Keratinocyte (primary cell): Measurements from ENCODE around the gene SLC17A5.

ENCODE experiments used
- EZH2 ChIP-seq: IDR thresholded peaks from one replicate; pipeline ENCODE4 v1.6.1; 2012; ENCODE audit warnings: inconsistent platforms, mild to moderate bottlenecking, low read length, moderate library complexity
- TF ChIP-seq, protein P1 (sequence below), 3 experiments: IDR thresholded peaks in 1 of 3; conservative IDR thresholded peaks in 1 of 3; optimal IDR thresholded peaks in 1 of 3; 2 replicates in 2 of 3; 3 replicates in 1 of 3; pipeline versions ENCODE3 to v1.5.1; 2011; ENCODE audit warnings: low read length in 3 of 3, mild to moderate bottlenecking in 3 of 3, moderate library complexity in 2 of 3, control low read depth in 1 of 3, inconsistent platforms in 1 of 3; ENCODE audit not compliant: insufficient read depth in 2 of 3; ENCODE audit errors: extremely low read depth in 1 of 3

DNA sequence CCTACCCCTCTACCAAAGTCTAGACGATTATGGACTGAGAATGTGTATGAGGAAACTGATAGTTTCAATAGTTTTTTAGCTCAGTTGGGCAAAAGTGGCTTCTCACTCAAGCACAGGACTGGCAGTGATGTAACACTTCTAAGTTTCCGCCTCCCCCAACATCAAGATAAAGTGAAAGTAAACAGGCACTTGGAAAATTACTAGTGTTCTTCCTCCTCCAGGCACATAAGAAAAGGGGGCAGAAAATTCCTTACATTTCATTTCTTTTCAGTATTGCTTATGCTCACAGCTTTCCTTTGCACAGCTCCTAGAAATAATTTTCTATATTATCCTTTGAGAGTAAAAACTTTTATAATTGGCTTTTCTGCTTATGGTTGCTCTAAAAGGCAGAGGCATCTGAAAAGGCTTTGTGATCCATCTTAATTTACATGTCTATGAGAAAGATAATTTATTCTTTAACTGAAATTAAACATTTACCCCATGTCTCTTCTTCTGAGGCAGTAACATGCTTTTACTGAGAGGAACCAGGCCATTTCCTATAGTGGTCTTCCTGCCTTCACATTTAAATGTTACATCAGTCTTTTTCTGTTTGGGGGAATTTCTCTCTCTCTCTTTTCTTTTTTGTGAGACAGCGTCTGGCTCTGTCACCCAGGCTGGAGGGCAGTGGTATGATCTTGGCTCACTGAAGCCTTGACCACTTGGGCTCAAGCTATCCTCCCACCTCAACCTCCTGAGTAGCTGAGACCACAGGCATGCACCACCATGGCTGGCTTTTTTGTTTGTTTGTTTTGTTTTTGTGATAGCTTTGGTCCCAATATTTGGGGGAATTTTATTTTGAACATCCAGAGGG is 68.0 kb downstream of the SLC17A5 start:
- TF ChIP-seq, protein P1, sequence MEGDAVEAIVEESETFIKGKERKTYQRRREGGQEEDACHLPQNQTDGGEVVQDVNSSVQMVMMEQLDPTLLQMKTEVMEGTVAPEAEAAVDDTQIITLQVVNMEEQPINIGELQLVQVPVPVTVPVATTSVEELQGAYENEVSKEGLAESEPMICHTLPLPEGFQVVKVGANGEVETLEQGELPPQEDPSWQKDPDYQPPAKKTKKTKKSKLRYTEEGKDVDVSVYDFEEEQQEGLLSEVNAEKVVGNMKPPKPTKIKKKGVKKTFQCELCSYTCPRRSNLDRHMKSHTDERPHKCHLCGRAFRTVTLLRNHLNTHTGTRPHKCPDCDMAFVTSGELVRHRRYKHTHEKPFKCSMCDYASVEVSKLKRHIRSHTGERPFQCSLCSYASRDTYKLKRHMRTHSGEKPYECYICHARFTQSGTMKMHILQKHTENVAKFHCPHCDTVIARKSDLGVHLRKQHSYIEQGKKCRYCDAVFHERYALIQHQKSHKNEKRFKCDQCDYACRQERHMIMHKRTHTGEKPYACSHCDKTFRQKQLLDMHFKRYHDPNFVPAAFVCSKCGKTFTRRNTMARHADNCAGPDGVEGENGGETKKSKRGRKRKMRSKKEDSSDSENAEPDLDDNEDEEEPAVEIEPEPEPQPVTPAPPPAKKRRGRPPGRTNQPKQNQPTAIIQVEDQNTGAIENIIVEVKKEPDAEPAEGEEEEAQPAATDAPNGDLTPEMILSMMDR (optimal IDR thresholded peaks at IDR 0.05 in 1 of 3, IDR thresholded peaks at IDR 0.05 in 1 of 3, conservative IDR thresholded peaks at IDR 0.05 in 1 of 3; ENCODE audit: extremely low read depth in 1 of 3, insufficient read depth in 2 of 3, low read length in 3 of 3): no peak
- TF ChIP-seq EZH2: no peak
